GM21423 (cell line): ENCODE data around the gene FNDC3B.

Experiments used
- ATAC-seq: cut with Tn5 transposase; IDR thresholded peaks from one replicate; pipeline ENCODE4 v1.9.1; 2021; ENCODE audit warnings: mild to moderate bottlenecking, moderate library complexity; ENCODE audit not compliant: unreplicated experiment

The FNDC3B gene

GRCh38 chr3:172051957-172052354 is 12.6 kb downstream of the FNDC3B start:
- no peak for ATAC-seq

GRCh38 chr3:172052405-172052804 is 13.0 kb downstream of the FNDC3B start:
- no peak for ATAC-seq

GRCh38 chr3:172054115-172054764 is 14.9 kb downstream of the FNDC3B start:
- no peak for ATAC-seq

GRCh38 chr3:172056416-172056815 is 17.0 kb downstream of the FNDC3B start:
- ATAC-seq, result no peak

GRCh38 chr3:172057059-172057458 is 17.7 kb downstream of the FNDC3B start:
- no peak for ATAC-seq

GRCh38 chr3:172057624-172058327 is 18.4 kb downstream of the FNDC3B start:
- ATAC-seq, result no peak

- no peak for ATAC-seq
Observed at GRCh38 chr3:172059532-172059931, 20.2 kb downstream of the FNDC3B start.

- ATAC-seq, result no peak
Observed at GRCh38 chr3:172060234-172060633, 20.9 kb downstream of the FNDC3B start.

- ATAC-seq, result peak; percentile 88
Observed at GRCh38 chr3:172061724-172062184, 22.4 kb downstream of the FNDC3B start.

- no peak for ATAC-seq
Observed at GRCh38 chr3:172062761-172063160, 23.4 kb downstream of the FNDC3B start.

- ATAC-seq, result no peak
Observed at GRCh38 chr3:172063456-172064432, 24.4 kb downstream of the FNDC3B start.

- ATAC-seq, result no peak
Observed at GRCh38 chr3:172065527-172065926, 26.1 kb downstream of the FNDC3B start.

GRCh38 chr3:172065967-172066762 is 26.8 kb downstream of the FNDC3B start:
- ATAC-seq, result peak; percentile 48

- ATAC-seq, result peak; percentile 2
Observed at GRCh38 chr3:172066880-172067796, 27.8 kb downstream of the FNDC3B start.

- no peak for ATAC-seq
Observed at GRCh38 chr3:172067837-172068440, 28.6 kb downstream of the FNDC3B start.

- ATAC-seq, result no peak
Observed at GRCh38 chr3:172068977-172069376, 29.6 kb downstream of the FNDC3B start.

- no peak for ATAC-seq
Observed at GRCh38 chr3:172069478-172069877, 30.1 kb downstream of the FNDC3B start.

- no peak for ATAC-seq
Observed at GRCh38 chr3:172070269-172070668, 30.9 kb downstream of the FNDC3B start.

- ATAC-seq, result no peak
Observed at GRCh38 chr3:172070802-172071201, 31.4 kb downstream of the FNDC3B start.
